Activated naive CD4-positive, alpha-beta T cell treated with anti-CD3 and anti-CD28 coated beads, Interleukin-2, amount 50 U/mL, for 16 hours (primary cell): Measurements from ENCODE around the gene OR52J3.
"Not testable (repeated sequence)": the region's sequence is repeated elsewhere in the genome, so short reads cannot be mapped to it uniquely, and the experiment has no call there.

ENCODE experiments used
- DNase-seq: peaks from one replicate; pipeline ENCODE4 v3.0.0-alpha.2; 2020

Gene OR52J3

DNA sequence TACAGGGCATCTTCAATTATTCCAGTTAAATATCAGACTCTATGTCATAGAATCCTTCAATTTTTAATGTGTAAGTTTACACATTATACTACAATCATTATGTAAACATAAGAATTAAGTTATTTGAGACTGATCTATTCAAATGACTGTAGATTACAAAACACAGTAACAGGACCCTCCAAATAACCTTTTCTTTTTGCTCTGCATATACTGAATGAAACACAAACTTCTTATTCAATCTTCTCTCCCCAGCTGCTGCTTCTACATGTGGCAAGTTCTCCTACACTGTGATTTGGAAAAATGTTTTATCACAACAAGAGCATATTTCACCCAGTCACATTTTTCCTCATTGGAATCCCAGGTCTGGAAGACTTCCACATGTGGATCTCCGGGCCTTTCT, at the start of gene OR52J3:
OR52J3 (plus strand) TSS at position 301 of the 400 bp plus-strand sequence; CDS start at position 301, 0 bp downstream.
- no peak for DNase-seq

DNA sequence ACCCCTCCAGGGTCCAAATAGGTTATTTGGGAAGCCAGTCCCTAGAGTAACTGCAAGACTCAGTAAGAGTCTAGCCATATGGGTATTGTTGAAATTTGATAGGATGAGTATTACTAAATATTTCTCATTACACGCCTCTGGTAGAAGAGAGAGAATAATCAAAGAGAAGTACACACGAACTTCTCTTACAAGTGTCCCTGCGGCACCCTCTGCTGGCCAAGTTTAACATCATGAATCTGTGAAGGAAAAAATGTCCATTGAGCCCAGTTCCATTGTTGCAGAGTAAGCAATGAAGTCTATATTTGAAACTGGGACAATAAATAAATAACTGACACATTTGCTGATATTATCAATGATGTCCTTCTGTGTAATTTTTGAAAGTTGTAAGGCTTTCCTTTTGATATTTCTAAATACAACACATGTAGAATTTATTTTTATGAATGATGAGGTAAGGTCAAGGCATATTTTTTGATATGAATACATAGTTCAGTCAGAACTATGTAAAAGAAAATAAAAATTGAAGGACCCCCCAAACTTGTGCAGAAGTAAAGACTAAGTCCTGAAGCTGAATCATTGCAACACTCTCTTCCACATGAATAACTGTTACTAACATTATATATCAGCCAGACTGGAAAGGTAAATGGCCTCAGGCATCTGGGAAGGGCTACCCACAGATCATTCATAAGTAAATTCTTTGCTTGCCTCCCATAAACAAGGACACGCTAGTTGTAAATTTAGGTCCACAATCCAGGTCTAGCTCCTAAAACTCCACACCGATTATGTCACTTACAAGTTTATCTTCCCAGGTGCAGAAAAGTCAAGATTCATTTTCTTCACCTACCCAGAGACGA, 41.7 kb upstream of the OR52J3 start:
- DNase-seq = no peak

DNA sequence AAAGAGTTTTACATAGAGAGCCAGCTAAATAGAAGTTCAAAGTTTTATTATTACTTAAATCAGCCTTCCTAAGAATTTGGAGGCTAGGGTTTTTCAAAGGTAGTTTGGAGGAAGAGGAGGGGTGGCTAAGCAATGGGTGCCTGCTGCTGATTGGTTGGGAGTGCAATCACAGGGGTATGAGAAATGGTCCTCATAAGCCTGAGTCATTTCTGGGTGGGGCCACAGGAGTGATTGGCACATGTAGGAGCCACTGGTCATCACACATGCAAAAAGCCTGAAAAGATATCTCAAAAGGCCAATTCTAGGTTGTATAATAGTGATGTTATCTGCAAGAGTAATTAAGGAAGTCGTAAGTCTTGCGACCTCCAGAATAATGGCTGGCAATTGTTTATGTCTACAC, 38.8 kb upstream of the OR52J3 start:
- DNase-seq = no peak

DNA sequence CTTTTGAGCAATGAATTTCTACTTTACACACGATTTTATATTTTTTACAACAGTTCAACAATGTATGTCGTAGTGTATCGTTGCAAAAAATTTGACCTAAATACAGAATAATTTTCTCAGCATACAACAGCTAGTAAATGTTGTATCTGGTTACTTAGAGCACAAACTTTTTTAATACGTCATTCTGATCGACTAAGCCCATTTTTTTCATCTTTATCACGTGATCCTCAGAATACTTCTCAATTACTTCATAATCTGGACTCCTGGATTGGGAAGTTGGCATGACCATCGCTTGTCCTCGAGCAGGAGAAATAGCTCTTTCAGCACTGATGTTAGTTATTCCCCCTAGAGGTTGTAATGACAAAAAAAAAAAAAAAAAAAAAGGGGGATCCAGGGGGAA, 35.1 kb upstream of the OR52J3 start:
- no peak for DNase-seq

DNA sequence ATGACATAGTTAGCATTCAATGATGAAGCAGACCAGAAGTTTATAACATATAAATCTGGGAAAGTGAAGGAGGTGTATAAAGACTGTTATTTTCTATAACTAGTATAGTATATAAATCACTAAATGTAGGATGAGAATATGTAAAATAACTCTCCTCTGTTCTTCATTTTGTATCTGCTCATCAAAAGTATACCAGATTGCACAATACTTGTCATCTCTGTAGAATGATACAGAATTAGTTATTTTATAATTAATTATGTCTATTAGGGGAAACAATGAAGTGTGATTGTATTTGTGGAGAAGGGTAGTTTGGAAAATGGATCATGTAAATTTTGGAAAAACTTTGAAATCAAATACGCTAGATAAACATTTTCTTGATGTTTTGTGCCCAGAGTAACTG, 33.3 kb upstream of the OR52J3 start:
- DNase-seq = no peak

DNA sequence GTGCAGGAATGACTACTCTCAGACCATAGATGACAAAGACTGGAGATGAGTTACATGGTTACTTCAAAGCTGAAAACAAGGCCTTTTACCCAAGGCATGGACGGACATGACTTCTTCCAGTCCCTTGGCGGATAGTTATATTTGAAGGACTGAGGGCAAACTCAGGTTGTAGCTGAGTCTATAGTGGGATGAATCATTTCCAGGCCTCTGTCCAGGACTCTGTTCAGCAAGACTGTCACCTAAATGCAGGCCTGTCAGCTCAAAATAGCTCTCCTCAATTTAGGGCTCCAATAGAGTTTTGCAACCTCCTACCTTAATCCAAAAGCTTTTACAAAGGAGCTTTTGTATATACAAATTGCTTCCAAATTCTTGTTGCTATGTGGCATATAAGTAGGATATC, 24.3 kb upstream of the OR52J3 start:
- DNase-seq = no peak

DNA sequence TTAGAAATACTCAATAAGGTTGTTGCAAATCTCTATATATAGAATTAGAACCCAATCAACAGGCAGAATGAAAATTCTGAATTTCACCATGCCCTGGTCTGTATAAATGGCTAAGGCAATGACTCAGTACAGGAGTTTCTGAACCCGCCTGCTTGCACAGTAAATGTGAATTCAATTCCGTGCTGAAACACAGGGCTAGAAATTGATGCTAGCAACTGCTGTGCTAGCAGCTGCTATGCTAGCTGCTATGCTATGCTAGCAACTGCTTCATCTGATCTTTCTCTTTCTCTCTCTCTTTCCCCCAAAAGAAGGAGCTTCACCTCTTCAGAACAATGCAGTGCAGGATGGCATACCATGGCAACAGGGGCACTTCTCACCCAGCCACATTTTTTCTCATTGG, 9.7 kb upstream of the OR52J3 start:
- no peak for DNase-seq

DNA sequence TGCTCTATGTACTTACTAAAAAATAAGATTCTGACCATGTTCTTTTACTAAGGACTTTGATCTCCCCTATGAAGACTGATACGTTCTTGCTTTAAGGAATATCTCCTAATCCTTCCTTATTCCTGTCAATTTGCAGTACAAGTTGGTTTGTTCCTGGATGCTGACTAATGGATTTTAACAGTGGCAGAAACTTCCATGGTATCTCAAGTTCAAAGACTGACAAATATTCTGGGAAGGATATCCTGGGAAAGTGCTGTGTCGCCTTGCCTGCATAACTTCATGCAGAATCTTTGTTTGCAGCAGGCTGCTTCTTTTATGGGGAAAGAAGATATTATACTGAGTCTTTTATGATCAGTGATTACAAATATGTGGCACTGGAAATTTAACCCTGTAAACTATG, 8.4 kb upstream of the OR52J3 start:
- no peak for DNase-seq

DNA sequence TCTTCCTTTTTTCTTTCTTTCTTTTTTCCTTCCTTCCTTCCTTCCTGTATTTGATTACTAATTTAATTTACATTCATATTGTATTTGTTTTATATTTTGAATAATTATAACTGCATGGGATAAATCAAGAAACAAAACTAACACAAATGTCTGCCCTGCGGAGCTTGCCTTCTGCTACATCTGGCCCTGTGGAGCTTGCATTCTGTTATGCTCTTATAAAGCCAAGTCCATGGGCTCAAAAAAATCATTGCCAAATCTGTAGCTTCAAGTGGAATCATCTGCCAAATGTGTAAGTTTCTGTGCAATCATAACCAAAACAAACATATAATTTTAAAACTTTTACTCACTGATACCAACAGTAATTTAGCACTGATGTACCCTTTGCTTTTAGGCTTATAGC, 8.0 kb upstream of the OR52J3 start:
- no peak for DNase-seq

DNA sequence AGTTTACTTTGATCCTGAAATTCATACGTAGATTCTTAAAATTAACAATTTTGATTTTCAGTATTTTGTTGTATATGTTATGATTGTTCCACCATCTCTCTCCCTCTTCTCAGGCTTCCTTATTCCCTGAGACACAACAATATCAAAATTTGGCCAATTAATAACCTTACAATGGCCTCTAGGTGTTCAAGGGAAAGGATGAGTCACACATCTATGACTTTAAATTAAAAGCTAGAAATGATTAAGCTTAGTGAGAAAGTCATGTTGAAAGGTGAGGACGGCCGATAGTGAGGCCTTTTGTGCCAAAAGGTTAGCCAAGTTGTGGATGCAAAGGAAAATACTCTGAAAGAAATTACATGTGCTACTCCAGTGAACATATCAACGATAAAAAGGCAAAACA, 5.5 kb upstream of the OR52J3 start:
- DNase-seq = no peak

DNA sequence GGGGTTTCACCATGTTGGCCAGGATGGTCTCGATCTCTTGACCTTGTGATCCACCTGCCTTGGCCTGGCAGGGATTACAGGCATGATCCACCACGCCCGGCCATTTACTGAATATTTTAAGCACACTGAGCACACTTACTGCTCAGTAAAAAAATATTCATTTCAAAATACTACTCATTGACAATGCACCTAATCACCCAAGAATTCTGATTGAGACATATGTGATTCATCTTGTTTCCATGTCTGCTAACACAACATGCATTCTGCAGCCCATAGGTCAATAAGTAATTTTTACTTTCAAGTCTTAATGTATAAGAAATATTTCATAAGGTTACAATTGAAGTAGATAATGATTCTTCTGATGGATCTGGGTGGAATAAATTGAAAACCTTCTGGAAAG, 4.2 kb upstream of the OR52J3 start:
- DNase-seq = no peak

DNA sequence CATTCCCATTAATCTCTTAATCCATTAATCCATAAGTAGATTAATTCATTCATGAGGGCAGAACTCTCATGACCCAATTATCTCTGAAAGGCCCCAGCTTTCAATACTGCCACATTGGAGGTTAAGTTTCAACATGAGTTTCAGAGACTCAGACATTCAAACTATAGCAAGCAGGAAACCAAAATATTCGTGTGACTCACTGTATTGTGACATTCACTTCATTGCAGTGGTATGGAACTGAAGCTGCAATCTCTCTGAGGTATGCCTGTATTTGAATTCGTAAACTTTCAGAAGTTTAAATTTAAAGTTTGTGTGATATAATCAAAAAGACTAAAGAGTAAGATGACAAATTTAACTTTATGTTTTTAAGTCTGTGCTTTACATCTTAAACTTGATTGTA, 2.9 kb upstream of the OR52J3 start:
- DNase-seq = no peak

DNA sequence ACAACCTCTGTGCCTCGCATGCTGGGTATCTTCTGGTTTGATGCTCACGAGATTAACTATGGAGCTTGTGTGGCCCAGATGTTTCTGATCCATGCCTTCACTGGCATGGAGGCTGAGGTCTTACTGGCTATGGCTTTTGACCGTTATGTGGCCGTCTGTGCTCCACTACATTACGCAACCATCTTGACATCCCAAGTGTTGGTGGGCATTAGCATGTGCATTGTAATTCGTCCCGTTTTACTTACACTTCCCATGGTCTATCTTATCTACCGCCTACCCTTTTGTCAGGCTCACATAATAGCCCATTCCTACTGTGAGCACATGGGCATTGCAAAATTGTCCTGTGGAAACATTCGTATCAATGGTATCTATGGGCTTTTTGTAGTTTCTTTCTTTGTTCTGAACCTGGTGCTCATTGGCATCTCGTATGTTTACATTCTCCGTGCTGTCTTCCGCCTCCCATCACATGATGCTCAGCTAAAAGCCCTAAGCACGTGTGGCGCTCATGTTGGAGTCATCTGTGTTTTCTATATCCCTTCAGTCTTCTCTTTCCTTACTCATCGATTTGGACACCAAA, 516 bp downstream of the OR52J3 start:
- DNase-seq = no peak

DNA sequence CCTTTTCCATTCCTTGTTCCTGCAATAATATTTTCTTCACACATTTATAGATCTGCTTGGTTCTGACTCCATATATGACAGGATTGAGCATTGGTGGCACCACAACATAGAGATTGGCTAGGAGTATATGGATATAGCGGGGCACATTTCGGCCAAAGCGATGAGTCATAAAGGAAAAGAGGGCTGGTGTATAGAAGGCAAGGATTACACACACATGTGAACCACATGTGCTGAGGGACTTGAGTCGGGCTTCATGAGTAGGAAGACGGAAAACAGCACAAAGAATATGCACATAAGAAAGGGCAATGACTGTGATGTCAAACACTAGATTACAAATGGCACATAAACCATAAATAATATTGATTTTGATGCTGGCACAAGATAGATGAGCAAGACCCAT, 12.4 kb downstream of the OR52J3 start:
- DNase-seq = not testable (repeated sequence)

DNA sequence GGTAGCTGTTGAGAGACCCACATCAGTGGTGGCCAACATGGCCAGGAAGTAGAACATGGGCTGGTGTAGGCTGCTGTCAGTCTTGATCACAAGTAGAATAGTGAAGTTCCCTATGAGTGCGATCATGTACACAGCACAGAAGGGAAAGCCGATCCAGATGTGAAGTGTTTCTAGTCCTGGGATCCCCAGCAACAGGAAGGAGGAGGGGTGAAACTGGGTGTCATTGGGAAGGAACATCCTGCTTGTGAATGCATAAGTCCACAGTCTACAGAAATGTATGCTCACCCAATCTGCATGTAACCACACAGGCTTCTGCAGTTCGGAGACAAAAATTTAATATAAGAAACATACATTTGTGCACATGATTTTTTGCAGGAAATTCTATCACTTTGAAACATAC, 13.1 kb downstream of the OR52J3 start, which contains the start of gene OR52E2:
OR52E2 (minus strand) TSS at position 237 of the 400 bp plus-strand sequence; CDS start at position 237, 0 bp downstream.
- DNase-seq = no peak

DNA sequence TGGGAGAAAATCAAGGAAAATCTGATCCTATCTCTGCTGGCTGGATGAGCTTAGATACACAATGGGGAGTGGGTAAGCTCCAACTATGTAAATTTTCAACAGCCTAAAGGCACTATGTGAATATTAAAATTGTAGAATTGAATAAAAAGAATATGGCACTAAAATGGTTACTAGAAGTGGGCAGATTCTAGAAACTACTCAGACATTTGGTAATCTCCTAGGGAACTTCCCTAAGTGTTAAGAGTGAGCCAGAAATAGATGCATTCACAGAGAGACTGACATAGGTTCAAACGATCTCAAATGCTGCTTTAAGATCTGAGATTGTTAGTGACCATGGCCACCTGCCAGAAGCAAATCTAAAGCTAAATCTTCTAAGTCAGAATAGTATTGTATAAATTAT, 18.7 kb downstream of the OR52J3 start:
- DNase-seq = no peak

DNA sequence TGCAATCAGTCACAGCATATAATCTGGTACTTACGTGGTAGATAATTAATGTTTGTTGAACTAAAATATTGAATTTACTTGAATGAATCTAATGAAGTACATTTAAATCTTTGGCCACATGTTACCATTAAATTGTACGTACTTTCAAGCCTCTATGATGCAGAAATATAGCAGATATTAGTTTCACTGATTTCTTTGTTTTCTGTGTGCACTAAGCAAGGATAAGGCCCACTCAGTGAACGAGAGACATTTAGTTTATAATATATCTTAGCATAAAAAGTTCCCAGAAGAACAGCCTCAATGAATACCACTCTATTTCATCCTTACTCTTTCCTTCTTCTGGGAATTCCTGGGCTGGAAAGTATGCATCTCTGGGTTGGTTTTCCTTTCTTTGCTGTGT, 22.9 kb downstream of the OR52J3 start, which contains the start of gene OR52E1:
OR52E1 (plus strand) TSS at position 301 of the 400 bp plus-strand sequence.
- no peak for DNase-seq

DNA sequence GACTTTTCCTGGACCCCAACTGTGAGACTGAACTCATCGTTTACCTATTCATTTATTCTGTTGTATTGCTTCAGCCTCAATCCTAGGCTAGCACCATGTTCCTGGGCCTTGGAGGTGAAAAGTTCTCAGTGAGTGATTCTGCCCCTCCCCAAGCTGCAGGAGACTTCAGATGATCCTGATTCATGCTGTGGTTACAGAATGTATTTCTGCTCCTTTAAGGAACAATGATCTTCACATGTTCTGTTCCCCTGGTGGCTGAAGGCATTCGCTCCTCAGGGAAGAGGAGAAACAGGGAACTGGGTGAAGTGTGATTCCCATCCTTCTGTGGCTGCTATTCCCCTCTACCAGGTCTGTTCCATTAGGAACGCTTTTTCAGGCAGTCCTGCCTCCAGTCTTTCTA, 25.5 kb downstream of the OR52J3 start:
- no peak for DNase-seq

DNA sequence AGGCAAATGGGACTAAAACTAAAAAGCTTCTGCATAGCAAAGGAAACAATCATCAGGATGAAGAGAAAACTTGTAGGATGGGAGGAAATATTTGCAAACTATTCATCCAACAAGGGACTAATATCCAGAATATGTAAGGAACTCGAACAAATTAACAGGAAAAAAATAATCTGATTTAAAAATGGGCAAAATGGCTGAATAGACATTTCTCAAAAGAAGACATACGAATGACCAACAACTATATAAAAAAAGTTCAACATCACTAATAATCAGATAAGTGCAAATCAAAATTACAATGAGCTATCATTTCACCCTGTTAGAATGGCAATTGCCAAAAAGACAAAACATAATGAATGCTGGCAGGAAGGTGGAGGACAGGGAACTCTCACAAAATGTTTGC, 35.1 kb downstream of the OR52J3 start:
- no peak for DNase-seq

DNA sequence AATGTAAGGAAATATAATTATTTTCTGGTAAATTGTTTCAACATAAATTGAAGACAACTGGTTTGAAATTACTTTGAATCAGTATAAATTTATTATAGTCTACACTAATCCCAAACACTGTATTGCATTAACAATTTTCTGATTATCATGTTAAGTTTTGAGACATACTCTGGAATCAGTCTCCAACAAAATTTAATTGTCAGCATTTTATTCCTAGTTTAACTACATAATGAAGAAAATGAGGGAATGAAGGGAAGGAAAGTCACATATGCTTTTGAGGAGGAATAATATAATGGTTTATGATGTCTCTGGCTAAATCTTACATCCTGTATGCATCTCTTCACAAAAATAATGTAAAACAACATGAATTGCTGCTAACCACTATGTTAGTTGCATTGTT, 37.3 kb downstream of the OR52J3 start:
- no peak for DNase-seq

DNA sequence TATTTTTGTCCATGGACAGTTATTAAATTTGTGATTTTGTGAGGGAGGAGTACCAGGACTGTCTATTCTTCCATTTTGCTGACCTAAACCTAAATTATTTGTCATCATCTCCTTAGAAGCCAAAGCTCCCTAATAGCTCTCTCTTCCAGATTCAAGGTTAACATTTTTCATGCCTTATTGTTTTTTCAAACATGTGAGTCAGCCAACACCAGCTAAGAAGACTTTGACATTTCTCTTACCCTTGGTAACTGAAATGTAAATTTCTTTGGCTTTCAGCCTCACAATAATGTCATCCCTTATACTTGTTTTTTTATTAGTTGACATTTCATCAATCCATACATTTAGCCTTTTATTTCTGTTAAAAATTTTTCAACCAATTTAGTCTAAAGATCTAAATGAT, 42.2 kb downstream of the OR52J3 start:
- DNase-seq = no peak

DNA sequence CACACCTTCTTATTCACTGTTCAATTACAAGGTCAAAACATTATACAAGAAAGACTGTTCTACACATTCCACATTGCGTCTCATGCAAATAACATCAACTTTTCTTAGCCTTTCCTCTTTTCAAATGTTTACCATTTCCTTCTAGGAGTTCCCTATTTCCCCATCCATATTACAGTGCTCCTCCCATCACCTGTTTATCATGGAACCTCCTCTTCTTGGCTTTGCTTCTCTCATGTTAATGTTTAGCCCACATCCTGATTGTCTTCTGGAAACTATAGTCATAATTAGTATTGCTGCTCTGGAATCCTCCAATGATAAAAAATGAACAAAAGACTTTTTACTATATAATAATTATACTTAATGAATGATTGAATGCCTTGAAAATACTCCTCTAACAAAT, 44.3 kb downstream of the OR52J3 start:
- no peak for DNase-seq

DNA sequence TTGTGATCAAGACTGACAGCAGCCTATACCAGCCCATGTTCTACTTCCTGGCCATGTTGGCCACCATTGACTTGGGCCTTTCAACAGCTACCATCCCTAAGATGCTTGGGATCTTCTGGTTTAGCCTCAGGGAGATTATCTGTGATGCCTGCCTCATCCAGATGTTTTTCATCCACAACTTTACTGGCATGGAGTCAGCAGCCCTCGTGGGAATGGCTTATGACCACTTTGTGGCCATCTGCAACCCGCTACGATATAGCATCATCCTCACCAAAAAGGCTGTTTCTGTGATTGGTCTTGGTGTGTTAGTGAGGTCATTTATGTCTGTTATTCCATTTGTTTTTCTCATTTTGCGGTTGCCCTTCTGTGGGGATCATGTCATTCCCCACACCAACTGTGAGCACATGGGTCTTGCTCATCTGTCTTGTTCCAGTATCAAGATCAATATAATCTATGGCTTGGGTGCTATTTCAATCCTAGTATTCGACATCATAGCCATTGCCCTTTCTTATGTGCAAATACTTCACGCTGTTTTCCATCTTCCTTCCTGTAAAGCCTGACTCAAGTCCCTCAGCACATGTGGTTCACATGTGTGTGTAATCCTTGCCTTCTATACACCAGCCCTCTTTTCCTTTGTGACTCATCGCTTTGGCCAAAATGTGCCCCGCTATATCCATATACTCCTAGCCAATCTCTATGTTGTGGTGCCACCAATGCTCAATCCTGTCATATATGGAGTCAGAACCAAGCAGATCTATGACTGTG, 46.7 kb downstream of the OR52J3 start:
- DNase-seq = no peak

DNA sequence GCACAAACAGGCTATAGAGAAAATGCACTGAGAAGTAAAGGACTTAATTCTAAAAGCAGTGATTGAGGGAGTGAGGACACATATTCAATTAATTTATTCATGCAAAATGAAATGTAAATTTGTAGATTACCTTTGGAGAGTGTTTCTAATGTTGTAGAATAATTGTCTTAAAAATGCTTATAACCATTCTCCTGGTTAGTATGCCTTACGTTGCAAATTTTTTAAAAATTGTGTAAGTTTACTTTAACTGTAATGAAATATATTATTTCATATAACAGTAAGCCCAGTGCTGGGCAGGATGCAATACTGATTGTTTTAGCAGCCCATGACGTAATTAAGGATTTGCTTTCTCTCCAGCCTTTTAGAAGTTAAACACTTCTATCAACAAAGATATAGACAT, 49.7 kb downstream of the OR52J3 start:
- DNase-seq = no peak
